ENCODE results near the gene MYOZ2.
"Not testable (repeated sequence)": the region's sequence is repeated elsewhere in the genome, so short reads cannot be mapped to it uniquely, and the experiment has no call there.

The MYOZ2 gene

DNA sequence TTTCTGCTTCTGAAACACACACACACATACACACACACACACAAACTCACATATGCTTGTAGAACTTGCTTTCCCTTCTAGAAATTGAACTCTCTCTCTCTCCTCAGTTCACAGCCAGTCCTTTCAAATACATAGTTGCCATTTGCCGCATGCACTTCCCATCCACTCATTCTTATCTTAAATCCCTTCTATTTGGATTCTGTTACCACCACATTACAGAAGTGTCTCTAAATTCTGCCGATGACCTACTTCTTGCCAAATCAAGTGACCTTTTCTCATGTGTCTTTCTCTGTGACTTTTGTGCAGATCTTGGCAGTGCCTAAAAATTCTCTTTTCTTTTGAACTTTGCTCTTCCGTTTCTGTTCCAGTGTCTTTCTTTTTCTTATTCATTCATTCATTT, 7.5 kb upstream of the MYOZ2 start:
- no peak for DNase-seq (ENCODE audit: low spot score)

DNA sequence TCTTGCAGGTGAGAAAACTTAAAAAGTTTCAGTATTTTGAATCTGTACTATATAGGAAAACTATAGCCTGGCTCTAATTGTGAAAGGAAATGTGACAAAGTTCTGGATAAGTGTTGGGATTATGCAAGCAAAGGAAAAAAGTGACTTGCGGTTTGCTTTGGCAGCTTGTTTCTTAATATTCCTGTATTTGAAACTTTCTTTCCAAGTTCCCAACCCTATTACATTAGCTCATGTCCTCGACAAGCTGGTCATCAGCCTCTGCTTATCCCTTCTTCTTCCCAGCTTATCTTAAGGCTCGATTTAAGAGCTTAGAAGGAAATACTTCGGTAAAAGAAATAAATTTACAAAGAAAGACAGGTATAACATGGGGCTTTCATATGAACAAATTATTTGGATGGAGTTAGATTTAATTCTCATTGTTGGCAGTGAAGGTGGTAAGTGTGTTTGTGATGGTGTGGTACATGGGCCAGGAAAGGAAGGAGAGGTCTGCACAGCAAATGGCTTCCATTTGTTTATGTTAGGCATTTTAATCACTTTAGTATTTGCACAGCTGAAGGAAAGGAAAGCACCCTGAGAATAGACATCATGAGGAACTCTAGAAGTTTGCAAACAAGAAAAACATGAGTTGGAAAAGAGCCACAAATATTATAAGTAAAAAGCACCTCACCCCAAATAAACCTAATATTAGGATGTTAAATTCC, 5.1 kb upstream of the MYOZ2 start:
- no peak for DNase-seq (ENCODE audit: low spot score)

DNA sequence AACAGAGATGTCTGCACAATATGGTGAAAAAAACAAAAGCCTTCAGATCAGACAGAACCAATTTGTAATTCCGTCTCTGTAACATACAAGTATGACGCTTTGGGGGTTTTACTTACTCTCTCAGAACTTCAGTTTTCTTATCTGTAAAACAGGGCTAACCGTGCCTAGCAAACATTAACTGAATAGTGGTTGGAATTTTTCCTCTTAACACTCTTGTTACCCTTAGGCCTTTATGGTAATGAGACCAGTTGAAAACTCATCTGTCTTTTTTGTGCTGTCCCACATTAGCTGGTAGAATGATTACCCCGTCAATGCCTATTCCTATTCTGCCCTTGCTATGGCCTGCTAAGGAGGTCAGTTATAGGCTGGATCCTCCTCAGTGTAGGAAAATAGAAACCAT, 4.5 kb upstream of the MYOZ2 start:
- DNase-seq (ENCODE audit: low spot score), result no peak

- DNase-seq (ENCODE audit: low spot score), result peak; percentile 33
Observed at GRCh38 chr4:119132306-119132705, 3.3 kb upstream of the MYOZ2 start.

DNA sequence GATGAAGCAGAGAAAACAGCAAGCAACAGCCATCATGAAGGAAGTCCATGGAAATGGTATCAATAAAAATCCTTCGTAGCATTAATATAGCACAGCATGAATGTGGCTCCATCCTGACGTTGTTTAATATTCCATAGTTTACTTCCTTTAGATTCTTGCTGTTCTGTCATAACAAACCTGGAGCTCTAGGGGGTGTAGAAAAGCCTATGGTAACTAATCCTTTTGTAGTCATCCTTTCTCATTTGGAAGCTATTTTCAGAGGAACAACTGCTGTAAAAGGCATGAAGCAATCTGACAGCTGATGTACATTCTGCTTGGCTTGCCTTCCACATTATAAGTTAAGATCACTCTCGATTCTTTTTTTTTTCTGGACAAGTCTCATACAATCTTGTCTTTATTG, 914 bp downstream of the MYOZ2 start:
- no peak for DNase-seq (ENCODE audit: low spot score)

- DNase-seq (ENCODE audit: low spot score), result no peak
Observed at GRCh38 chr4:119138046-119138445, 2.4 kb downstream of the MYOZ2 start.

DNA sequence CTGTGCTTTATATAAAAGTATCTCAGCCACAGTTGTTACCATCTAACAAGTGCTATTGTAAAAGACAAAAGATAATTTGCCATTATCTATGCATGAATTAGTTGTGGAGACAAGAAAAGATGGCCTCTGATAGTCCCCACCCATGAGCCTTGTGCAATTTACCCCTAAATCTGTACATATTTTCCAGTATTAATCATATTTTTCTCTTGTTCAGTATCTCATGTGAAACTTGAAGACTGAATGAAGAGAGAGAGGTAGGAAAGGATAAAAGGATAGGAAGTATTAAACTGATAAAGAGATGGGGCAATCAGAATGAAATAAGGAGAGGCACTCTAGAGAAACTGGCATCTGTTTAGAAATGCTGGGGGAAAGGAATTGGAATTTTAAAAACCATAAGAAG, 3.7 kb downstream of the MYOZ2 start:
- no peak for DNase-seq (ENCODE audit: low spot score)

- no peak for DNase-seq (ENCODE audit: low spot score)
Observed at GRCh38 chr4:119139822-119140252, 4.2 kb downstream of the MYOZ2 start.

DNA sequence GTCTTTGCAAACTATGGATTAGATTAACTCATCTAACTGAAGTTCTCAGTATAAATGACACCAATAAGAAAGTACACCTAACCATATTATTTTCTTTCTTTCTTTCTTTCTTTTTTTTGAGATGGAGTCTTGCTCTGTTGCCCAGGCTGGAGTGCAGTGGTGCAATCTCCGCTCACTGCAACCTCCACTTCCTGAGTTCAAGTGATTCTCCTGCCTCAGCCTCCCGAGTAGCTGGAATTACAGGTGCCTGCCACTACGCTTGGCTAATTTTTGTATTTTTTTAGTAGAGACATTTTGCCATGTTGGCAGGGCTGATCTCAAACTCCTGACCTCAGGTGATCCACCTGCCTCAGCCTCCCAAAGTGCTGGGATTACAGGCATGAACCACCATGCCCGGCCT, 5.7 kb downstream of the MYOZ2 start:
- not testable (repeated sequence) for DNase-seq (ENCODE audit: low spot score)

GRCh38 chr4:119142833-119143232, 7.2 kb downstream of the MYOZ2 start:
- DNase-seq (ENCODE audit: low spot score), result no peak

DNA sequence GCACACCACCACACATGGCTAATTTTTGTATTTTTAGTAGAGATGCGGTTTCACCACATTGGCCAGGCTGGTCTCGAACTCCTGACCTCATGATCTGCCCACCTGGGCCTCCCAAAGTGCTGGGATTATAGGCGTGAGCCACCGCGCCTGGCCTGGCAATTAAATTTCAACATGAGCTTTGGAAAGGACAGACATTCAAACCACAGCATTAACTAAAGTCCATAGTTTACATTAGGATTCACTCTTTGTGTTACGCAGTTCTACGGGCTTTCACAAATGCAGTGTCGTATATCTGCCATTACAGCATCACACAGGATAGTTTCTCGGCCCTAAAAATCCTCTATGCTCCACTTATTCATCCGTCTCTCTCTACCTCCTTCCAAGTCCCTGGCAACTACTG, 7.7 kb downstream of the MYOZ2 start:
- DNase-seq (ENCODE audit: low spot score), result not testable (repeated sequence)

GRCh38 chr4:119149110-119149509, 13.5 kb downstream of the MYOZ2 start:
- DNase-seq (ENCODE audit: low spot score), result no peak

DNA sequence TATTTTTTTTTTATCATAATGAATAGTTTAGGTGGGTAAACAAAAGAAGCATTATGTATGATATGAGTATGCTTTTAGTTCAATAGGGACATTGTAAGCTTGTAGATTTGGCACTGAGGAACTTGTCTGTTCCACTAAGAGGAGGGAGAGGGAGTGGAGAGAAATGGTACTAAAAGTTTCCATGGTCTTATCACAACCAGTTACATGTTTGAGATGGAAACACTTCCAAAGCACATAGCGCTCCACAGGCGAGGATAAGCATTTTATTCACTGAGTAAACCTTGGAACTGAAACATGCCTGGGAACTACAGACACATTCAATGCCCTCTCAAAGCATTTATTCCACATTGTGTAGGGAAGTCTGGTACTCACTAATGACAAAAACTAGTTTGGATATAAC, 15.5 kb downstream of the MYOZ2 start:
- no peak for DNase-seq (ENCODE audit: low spot score)

DNA sequence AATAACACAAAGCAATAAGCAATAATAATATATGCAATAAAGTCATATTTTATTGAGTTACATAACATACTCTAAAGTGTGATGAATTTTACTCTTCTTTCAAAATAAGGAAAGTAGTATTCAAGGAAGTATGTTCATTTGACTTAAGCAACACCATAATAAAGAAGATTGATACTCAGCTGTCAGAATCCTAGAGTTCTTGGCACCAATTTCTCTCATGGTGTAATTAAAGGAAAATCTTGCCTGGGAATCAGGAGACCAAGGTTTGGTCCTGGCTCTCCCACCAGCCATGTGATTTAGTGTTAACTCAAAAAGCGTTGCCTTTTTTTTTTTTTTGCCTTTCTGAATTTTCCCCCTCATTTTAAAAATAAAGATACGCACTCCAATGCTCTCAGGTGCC, 17.1 kb downstream of the MYOZ2 start:
- no peak for DNase-seq (ENCODE audit: low spot score)

DNA sequence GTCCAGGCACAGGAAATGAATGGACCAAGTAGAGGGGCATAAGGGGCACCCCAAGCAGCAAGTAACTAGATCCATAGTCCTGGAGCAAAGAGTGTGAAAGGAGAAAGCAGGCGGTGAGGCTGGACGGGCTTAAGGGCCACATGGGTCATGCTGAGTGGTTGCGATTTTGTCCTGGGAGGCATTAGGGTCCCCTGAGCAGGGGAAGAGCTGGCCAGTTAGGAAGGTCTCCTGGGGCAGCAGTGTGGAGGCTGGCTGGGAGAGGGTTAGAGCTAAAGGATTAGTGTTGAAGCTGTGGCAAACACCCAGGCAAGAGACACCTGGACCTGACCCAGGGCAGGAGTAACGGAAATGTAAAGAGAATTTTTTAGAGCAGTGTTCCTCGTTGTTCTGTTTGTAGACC, 26.5 kb downstream of the MYOZ2 start:
- no peak for DNase-seq (ENCODE audit: low spot score)

- no peak for DNase-seq (ENCODE audit: low spot score)
Observed at GRCh38 chr4:119165767-119166166, 30.1 kb downstream of the MYOZ2 start.

DNA sequence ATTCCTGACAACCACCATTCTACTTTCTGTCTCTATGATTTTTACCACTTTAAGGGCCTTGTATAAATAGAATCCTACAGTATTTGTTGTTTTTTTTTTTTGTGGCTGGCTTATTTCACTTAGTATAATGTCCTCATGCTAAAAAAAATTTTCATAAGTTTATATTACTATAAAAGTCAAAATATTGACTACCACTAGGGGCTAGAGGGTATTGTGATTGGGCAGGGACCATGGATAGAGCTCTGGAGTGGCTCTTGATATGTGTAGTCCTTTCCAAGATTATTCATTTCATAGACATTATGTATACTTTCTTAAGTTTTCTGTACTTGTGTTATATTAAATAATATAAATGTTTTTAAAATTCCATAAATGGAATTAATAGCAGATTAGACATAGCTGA, 34.6 kb downstream of the MYOZ2 start:
- no peak for DNase-seq (ENCODE audit: low spot score)

GRCh38 chr4:119172223-119172622, 36.6 kb downstream of the MYOZ2 start:
- DNase-seq (ENCODE audit: low spot score), result no peak

DNA sequence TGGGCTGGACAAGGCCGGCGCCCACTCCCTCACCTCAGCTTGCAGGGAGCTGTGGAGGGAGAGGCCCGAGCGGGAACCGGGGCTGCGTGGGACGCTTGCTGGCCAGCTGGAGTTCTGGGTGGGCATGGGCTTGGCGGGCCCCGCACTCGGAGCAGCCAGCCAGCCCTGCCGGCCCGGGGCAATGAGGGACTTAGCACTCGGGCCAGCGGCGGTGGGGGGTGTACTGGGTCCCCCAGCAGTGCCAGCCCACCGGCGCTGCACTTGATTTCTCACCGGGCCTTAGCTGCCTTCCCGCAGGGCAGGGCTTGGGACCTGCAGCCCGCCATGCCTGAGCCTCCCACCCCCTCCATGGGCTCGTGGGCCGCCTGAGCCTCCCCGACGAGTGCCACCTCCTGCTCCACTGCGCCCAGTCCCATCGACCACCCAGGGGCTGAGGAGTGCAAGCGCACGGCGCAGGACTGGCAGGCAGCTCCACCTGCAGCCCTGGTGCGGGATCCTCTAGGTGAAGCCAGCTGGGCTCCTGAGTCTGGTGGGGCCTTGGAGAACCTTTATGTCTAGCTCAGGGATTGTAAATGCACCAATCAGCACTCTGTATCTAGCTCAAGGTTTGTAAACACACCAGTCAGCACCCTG, 38.2 kb downstream of the MYOZ2 start:
- not testable (repeated sequence) for DNase-seq (ENCODE audit: low spot score)

DNA sequence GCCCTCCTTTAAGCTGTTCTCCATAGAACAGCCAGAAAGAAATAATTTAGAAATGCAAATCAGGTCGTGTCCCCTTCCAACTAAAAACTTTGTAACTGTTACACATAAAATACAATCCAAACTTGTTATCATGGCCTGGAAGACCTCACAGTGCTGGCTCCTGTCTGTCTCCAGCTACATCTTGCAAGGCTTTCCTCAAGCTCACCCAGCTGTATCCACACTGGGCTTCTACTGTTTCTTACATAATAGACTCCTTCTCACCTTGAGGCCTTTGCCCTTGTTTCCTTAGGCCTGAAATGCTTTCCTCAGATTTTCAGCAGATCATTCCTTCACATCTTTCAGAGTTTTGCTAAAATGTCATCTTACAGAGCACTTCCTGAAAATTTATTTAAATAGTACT, 43.4 kb downstream of the MYOZ2 start:
- no peak for DNase-seq (ENCODE audit: low spot score)

GRCh38 chr4:119184128-119184527, 48.5 kb downstream of the MYOZ2 start:
- DNase-seq (ENCODE audit: low spot score), result no peak

- DNase-seq (ENCODE audit: low spot score), result no peak
Observed at GRCh38 chr4:119189638-119190037, 54.0 kb downstream of the MYOZ2 start.

- DNase-seq (ENCODE audit: low spot score), result no peak
Observed at GRCh38 chr4:119190354-119190753, 54.7 kb downstream of the MYOZ2 start.

GRCh38 chr4:119191505-119191904, 55.9 kb downstream of the MYOZ2 start:
- DNase-seq (ENCODE audit: low spot score), result no peak
